Muscle layer of colon (tissue), 2 donors: ENCODE results near the gene TEP1.

Experiments used
- H3K27ac ChIP-seq: one replicate; pipeline ENCODE4 v1.7.0; 2013; ENCODE audit warnings: low read depth, mild to moderate bottlenecking, low read length, moderate library complexity
- H3K27me3 ChIP-seq, 2 donors: one replicate each; pipeline ENCODE4 v1.7.0; 2013; ENCODE audit warnings: low read length in 2 of 2, mild to moderate bottlenecking in 2 of 2; ENCODE audit not compliant: insufficient read depth in 2 of 2, control insufficient read depth in 1 of 2
- H3K36me3 ChIP-seq: one replicate; pipeline ENCODE4 v1.7.0; 2013; ENCODE audit warnings: mild to moderate bottlenecking, low read length; ENCODE audit not compliant: insufficient read depth
- H3K4me1 ChIP-seq: one replicate; pipeline ENCODE4 v1.7.0; 2013; ENCODE audit warnings: mild to moderate bottlenecking, low read length; ENCODE audit not compliant: insufficient read depth
- H3K4me3 ChIP-seq, 2 donors: one replicate each; pipeline ENCODE4 v1.7.0; 2013; ENCODE audit warnings: low read length in 2 of 2, low read depth in 1 of 2, mild to moderate bottlenecking in 1 of 2, moderate library complexity in 1 of 2
- H3K9ac ChIP-seq: one replicate; pipeline ENCODE4 v1.7.0; 2013; ENCODE audit warnings: low read length
- H3K9me3 ChIP-seq: one replicate; pipeline ENCODE4 v1.7.0; 2013; ENCODE audit warnings: mild to moderate bottlenecking, low read length
- donor health status: abdominal sarcoma.
- donor health status: Adenocarcinoma of cecum.

Gene TEP1

DNA sequence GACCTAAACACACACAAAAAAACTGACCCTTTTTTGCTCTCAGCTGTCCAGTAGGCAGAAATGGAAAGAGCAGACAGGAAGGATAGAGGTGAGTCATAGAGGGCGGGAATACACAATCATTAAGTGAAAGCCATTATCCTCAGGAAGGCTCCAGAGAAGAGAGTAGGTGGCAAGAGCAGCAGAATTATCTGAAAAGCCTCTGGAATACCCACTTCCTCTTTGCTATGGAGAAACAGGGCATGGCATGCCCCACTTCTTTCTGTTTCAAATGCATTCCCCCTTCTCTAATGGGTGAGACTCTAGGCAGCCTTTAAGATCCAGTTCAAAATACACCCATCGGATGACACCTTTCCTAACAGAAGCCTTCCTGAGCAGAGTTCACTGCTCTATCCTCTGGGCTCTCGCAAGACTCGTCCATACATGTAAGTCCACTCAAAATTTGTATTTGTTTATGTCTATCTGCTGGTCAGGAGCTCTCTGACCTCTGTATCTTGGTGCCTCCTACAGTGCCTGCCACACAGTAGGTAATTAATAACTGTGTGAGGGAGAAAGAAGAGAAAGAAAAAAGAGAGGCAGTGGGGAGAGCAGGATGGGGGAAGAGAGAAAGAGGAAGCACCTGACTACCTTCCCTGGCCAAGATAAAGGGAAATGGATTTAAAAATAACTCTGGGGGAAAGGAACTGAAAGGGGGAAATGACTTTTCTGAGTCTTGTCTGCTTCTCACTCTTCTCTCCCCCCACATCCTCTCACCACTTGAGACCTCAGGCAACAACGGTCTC lies 14.1 kb upstream of the TEP1 start:
- H3K4me1 ChIP-seq, result no peaks in the 10 kb centered on the region
- no peaks in the 10 kb centered on the region for H3K9me3 ChIP-seq
- no peaks in the 10 kb centered on the region for H3K36me3 ChIP-seq
- no peaks in the 10 kb centered on the region for H3K27me3 ChIP-seq
- no peak overlapping the region for H3K9ac ChIP-seq
- H3K4me3 ChIP-seq, result no peak overlapping the region
- no peak overlapping the region for H3K27ac ChIP-seq

DNA sequence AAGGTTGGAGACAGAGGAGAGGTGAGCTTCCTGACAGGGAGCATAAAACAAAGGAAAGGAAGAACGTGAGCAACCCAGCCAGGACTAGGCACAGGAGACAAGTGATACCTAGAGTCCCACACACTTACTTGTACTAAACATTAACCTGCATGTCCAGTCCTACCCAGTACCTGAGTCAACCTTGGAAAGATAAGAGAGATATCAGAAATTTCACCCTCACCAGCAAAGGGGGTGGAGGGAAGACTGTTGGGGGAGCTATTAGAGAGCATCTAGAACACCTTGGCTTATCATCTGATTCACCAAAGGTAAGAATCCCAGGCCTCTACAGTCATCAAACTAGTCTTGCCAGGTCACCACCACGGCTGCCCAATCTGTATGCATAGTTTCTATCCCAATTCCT lies 11.6 kb upstream of the TEP1 start:
- H3K4me1 ChIP-seq, result no peaks in the 10 kb centered on the region
- H3K4me3 ChIP-seq, result no peak overlapping the region
- no peaks in the 10 kb centered on the region for H3K27me3 ChIP-seq
- H3K9ac ChIP-seq, result no peak overlapping the region
- no peaks in the 10 kb centered on the region for H3K9me3 ChIP-seq
- no peaks in the 10 kb centered on the region for H3K36me3 ChIP-seq
- no peak overlapping the region for H3K27ac ChIP-seq

DNA sequence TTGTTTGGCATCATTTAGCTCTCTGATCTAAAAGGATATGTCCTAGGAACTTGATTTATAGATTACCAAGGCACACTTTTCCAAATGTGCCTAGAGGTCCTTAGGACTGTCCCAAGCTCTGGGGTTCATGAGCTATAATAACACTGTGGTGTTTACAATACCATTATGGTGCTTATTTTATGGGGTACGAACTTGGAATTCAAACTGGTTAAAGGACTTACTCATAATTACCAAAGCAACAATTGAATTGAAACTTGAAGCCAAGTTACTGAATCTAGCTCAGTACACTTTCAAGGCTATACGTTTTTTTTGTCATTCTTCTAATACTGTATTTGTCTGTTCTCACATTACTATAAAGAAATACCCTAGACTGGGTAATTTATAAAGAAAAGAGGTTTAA lies 9.6 kb upstream of the TEP1 start:
- no peaks in the 10 kb centered on the region for H3K9me3 ChIP-seq
- no peak overlapping the region for H3K9ac ChIP-seq
- no peak overlapping the region for H3K4me3 ChIP-seq
- H3K27ac ChIP-seq, result no peak overlapping the region
- H3K4me1 ChIP-seq, result no peaks in the 10 kb centered on the region
- H3K36me3 ChIP-seq, result no peaks in the 10 kb centered on the region
- no peaks in the 10 kb centered on the region for H3K27me3 ChIP-seq

DNA sequence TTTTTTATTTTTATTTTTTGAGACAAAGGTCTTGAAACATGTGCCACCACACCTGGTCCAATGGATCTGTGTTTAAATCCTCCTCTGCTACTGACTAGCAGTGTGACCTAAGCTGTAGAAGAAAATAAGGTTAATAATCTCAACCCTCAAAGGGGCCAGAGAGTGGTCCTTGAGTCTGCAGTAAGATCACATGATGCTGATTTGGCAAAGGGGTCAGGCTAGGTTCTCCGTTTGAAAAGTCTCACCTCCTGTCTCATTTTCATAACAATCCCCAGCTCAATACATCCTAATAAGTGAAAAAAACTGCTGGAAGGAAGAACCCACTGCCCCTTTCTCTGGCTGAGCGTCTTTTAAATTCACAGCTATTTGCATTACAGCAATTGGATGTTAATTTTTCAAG lies 8.0 kb upstream of the TEP1 start:
- Histone ChIP-seq H3K4me3 (no peak overlapping the region), H3K27me3 (no peaks in the 10 kb centered on the region), H3K4me1 (no peaks in the 10 kb centered on the region), H3K36me3 (no peaks in the 10 kb centered on the region), H3K9me3 (no peaks in the 10 kb centered on the region), H3K27ac (no peak overlapping the region), H3K9ac (no peak overlapping the region)

DNA sequence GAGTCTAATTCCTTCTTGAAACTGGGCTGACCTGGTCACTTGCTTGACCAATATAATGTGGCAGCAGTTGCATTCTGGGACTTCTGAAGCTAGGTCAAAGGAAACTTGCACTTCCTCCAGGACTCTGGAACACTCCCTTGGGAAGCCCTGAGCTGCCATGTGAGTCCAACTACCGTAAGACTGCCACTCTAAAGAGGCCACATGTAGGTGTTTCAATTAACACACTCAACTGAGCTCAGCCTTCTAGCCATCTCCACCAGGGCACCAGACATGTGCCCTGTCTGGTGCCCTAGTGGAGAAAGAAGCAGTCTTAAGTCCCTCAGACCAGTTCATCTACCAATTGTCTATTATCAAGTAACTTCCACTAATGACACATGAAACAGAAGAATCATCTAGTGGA lies 6.1 kb upstream of the TEP1 start:
- Histone ChIP-seq H3K36me3 (no peaks in the 10 kb centered on the region), H3K4me3 (no peak overlapping the region), H3K9ac (no peak overlapping the region), H3K27ac (no peak overlapping the region), H3K27me3 (no peaks in the 10 kb centered on the region), H3K4me1 (no peaks in the 10 kb centered on the region), H3K9me3 (no peaks in the 10 kb centered on the region)

DNA sequence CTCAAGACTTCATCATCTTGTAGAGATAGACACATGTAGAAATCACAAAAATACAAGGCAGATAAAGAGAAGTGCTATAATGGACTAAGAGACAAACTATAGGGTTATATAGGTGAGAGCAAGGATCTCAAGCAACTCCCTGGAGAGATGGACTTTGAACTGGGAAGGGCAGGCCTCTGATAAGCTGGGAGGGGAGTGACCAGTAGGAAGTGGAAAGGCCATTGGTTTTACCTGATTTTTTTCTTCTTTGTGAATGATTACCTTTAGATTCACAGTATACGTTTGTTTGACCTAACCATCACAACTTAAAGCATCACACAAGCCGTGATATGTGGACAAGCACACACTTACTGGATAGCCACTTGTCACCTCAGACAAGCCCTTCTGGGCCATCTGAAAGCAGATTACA lies 5.2 kb upstream of the TEP1 start:
- H3K4me3 ChIP-seq, result no peak overlapping the region
- H3K36me3 ChIP-seq, result no peaks in the 10 kb centered on the region
- H3K9ac ChIP-seq, result no peak overlapping the region
- no peaks in the 10 kb centered on the region for H3K4me1 ChIP-seq
- no peak overlapping the region for H3K27ac ChIP-seq
- H3K9me3 ChIP-seq, result no peaks in the 10 kb centered on the region
- no peaks in the 10 kb centered on the region for H3K27me3 ChIP-seq

DNA sequence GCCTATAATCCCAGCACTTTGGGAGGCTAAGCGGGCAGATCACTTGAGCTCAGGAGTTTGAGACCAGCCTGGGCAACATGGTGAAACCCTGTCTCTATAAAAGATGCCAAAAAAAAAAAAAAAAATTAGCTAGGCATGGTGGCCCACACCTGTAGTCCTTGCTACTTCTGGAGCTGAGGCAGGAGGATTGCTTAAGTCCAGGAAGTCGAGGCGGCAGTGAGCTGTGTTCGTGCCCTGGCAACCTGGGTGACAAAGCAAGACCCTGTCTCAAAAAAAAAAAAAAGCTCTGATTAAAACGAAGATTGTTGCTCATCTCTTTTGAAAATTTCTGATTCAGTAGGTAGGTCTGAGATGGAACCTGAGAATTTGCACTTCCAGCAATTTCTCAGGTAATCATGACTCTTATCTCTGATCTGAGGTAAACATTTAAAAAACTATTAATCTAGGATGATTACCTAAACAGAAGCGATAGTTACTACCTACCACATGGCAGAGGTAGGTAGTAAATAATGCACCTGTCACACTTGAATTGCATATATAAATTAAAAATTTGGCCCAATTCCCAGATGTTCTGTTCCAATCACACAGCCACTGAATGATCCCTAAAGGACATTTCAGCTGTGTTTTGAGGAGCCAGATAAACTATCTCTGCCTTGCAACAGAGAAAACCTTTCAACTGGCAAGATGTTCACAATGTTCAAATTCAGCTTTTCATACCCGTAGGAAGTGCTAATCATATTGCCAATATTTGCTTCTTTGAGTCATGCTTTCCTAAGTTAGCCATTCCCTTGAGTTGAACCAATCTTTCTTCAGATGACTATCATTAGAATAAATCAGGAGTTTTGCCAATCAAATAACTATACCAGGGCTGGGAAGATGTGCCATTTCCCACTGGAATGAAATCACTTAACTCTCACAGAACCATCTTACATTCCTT lies 4.2 kb upstream of the TEP1 start:
- H3K9me3 ChIP-seq, result no peaks in the 10 kb centered on the region
- no peak overlapping the region for H3K27ac ChIP-seq
- H3K36me3 ChIP-seq, result no peaks in the 10 kb centered on the region
- H3K9ac ChIP-seq, result no peak overlapping the region
- H3K4me1 ChIP-seq, result no peaks in the 10 kb centered on the region
- H3K27me3 ChIP-seq, result no peaks in the 10 kb centered on the region
- H3K4me3 ChIP-seq, result no peak overlapping the region

DNA sequence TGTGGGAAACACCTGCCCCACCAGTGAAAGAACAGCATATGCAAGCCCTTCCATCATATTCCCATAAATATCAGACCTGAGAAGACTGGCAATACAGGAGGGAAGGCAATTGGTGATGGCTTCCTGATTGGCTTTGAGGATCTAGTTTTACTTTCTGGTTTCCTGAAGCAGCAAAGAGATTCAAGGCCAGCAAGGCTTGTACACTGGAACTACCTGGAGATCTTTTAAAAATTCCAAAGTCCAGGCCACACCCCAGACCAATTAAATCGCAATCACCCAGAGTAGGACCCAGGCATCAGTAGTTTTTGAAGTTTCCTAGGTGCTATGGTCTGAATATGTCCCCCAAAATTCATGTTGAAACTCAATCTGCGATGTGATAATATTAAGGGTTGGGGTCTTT lies 2.9 kb upstream of the TEP1 start:
- Histone ChIP-seq H3K4me1 (peaks cover 11% of the 10 kb centered on the region), H3K27me3 (no peaks in the 10 kb centered on the region), H3K9ac (no peak overlapping the region), H3K27ac (no peak overlapping the region), H3K4me3 (no peak overlapping the region), H3K9me3 (no peaks in the 10 kb centered on the region), H3K36me3 (no peaks in the 10 kb centered on the region)

DNA sequence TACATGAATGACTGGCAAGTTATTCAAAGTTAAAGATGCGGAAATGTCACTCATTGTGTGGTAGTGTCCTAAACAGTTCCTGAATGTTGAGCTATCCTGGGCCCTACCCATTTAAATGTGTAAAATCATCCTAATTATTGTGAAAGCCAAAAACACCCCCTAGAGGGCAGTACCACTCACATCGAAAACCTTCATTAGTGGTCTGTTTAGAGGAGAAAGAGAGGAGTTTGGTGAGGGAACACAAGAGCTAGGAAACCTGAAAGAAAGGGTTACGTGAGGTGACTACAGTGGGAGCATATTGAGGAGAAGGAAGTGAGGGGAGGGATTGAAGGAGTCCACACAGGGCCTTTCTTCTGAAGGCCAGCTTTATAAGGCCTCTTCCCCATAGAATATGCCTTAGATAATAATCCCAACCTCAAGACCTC lies 2.5 kb upstream of the TEP1 start:
- Histone ChIP-seq H3K4me1 (peaks cover 13% of the 10 kb centered on the region), H3K27me3 (no peaks in the 10 kb centered on the region), H3K27ac (no peak overlapping the region), H3K36me3 (no peaks in the 10 kb centered on the region), H3K4me3 (no peak overlapping the region), H3K9ac (no peak overlapping the region), H3K9me3 (no peaks in the 10 kb centered on the region)

DNA sequence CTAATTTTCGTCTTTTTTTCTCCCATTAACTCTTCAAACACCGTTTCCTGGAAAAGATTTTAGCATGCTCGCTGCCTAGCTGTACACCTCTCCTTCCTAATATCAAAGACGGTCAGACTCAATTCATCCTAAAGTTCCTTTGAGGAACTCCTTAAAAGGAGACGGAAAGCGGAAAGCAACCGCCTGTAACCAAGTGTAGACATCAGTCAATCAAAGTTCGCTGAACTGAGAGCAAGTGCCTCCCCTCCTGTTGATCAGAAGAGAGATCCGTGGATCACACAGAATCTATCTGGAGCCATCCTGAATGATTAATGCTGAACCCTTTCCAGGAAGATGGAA lies 412 bp upstream of the TEP1 start:
- Histone ChIP-seq H3K9me3 (no peaks in the 10 kb centered on the region), H3K36me3 (no peaks in the 10 kb centered on the region), H3K27ac (peak overlapping the region; percentile 90), H3K27me3 (no peaks in the 10 kb centered on the region), H3K9ac (peak overlapping the region; percentile 65), H3K4me3 (peak overlapping the region; percentile 69 to 80), H3K4me1 (peaks cover 13% of the 10 kb centered on the region)

DNA sequence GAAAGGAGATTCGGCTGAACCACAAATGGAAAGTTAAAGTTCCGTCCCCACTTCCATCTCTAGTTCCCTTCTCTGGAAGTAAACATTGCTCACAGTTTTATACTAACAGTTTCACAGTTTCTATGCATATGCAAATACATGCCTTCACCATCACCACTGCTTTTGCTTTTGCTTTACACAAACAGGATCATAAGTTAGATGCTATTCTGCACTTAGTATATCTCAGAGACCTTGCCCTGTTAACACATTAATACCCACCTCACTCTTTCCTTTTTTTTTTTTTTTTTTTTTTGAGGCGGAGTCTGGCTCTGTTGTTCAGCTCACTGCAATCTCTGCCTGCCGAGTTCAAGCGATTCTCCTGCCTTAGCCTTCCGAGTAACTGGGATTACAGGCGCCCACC lies 890 bp downstream of the TEP1 start:
- H3K4me1 ChIP-seq, result peaks cover 13% of the 10 kb centered on the region
- peaks cover 11% of the 10 kb centered on the region for H3K36me3 ChIP-seq
- peak overlapping the region; percentile 90 for H3K27ac ChIP-seq
- H3K9ac ChIP-seq, result peak overlapping the region; percentile 65
- H3K9me3 ChIP-seq, result no peaks in the 10 kb centered on the region
- peak overlapping the region; percentile 69 to 80 for H3K4me3 ChIP-seq
- no peaks in the 10 kb centered on the region for H3K27me3 ChIP-seq
